ENCODE data around the gene SEMA5B.

DNA sequence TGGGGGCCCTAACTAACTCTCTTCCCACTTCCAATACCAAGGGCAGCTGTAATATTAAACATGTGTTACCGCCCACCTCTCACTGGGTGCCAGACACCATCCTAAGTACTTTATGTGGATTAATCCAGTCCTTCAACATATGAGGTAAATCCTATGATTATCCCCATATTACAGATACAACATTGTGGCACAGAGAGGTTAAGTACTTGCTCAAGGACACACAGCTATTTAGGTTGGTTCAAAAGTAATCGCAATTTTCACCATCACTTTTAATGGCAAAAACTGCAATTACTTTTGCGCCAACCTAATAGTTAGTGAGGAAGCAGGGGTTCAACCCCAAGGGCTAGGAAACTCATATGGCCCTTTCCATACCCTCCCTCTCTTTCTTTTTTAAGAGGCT lies 100.8 kb downstream of the SEMA5B start:
- TF ChIP-seq TARDBP (IDR thresholded peaks at IDR 0.05) (no peak), SP1 (IDR thresholded peaks at IDR 0.05) (no peak)

Data from HEK293T (cell line).